ENCODE measurements around the gene EED.

EED gene

GRCh38 chr11:86244522-86245368, at the start of gene EED:
EED (plus strand) TSS chr11:86244753; CDS start chr11:86245230, 477 bp downstream.
- TF ChIP-seq GATA3 (IDR thresholded peaks at IDR 0.05; ENCODE audit: low read depth, low read length) (no peak), GATA2 (IDR thresholded peaks at IDR 0.05; ENCODE audit: low read depth, low read length) (no peak)

GRCh38 chr11:86194998-86195397, 49.6 kb upstream of the EED start:
- TF ChIP-seq GATA3 (IDR thresholded peaks at IDR 0.05; ENCODE audit: low read depth, low read length): no peak
- TF ChIP-seq GATA2 (IDR thresholded peaks at IDR 0.05; ENCODE audit: low read depth, low read length): no peak

- TF ChIP-seq GATA2 (IDR thresholded peaks at IDR 0.05; ENCODE audit: low read depth, low read length) (no peak), GATA3 (IDR thresholded peaks at IDR 0.05; ENCODE audit: low read depth, low read length) (no peak)
Measured at GRCh38 chr11:86196085-86196696, 48.4 kb upstream of the EED start.

GRCh38 chr11:86196913-86197312, 47.6 kb upstream of the EED start:
- TF ChIP-seq GATA3 (IDR thresholded peaks at IDR 0.05; ENCODE audit: low read depth, low read length): no peak
- TF ChIP-seq GATA2 (IDR thresholded peaks at IDR 0.05; ENCODE audit: low read depth, low read length): no peak

GRCh38 chr11:86197448-86197847, 47.1 kb upstream of the EED start:
- TF ChIP-seq GATA2 (IDR thresholded peaks at IDR 0.05; ENCODE audit: low read depth, low read length): no peak
- TF ChIP-seq GATA3 (IDR thresholded peaks at IDR 0.05; ENCODE audit: low read depth, low read length): no peak

- TF ChIP-seq GATA3 (IDR thresholded peaks at IDR 0.05; ENCODE audit: low read depth, low read length): no peak
- no peak for TF ChIP-seq GATA2 (IDR thresholded peaks at IDR 0.05; ENCODE audit: low read depth, low read length)
Measured at GRCh38 chr11:86198139-86198538, 46.4 kb upstream of the EED start.

- TF ChIP-seq GATA3 (IDR thresholded peaks at IDR 0.05; ENCODE audit: low read depth, low read length) (no peak), GATA2 (IDR thresholded peaks at IDR 0.05; ENCODE audit: low read depth, low read length) (no peak)
Measured at GRCh38 chr11:86199354-86199753, 45.2 kb upstream of the EED start.

- no peak for TF ChIP-seq GATA2 (IDR thresholded peaks at IDR 0.05; ENCODE audit: low read depth, low read length)
- TF ChIP-seq GATA3 (IDR thresholded peaks at IDR 0.05; ENCODE audit: low read depth, low read length): no peak
Measured at GRCh38 chr11:86201371-86201884, 43.1 kb upstream of the EED start.

GRCh38 chr11:86202013-86202336, 42.6 kb upstream of the EED start:
- TF ChIP-seq GATA3 (IDR thresholded peaks at IDR 0.05; ENCODE audit: low read depth, low read length): no peak
- TF ChIP-seq GATA2 (IDR thresholded peaks at IDR 0.05; ENCODE audit: low read depth, low read length): no peak

- TF ChIP-seq GATA2 (IDR thresholded peaks at IDR 0.05; ENCODE audit: low read depth, low read length) (no peak), GATA3 (IDR thresholded peaks at IDR 0.05; ENCODE audit: low read depth, low read length) (no peak)
Measured at GRCh38 chr11:86204356-86204755, 40.2 kb upstream of the EED start.

- TF ChIP-seq GATA3 (IDR thresholded peaks at IDR 0.05; ENCODE audit: low read depth, low read length): no peak
- TF ChIP-seq GATA2 (IDR thresholded peaks at IDR 0.05; ENCODE audit: low read depth, low read length): no peak
Measured at GRCh38 chr11:86205421-86206336, 38.9 kb upstream of the EED start.

GRCh38 chr11:86206337-86206695, 38.2 kb upstream of the EED start:
- TF ChIP-seq GATA3 (IDR thresholded peaks at IDR 0.05; ENCODE audit: low read depth, low read length): no peak
- TF ChIP-seq GATA2 (IDR thresholded peaks at IDR 0.05; ENCODE audit: low read depth, low read length): no peak

- TF ChIP-seq GATA2 (IDR thresholded peaks at IDR 0.05; ENCODE audit: low read depth, low read length) (no peak), GATA3 (IDR thresholded peaks at IDR 0.05; ENCODE audit: low read depth, low read length) (no peak)
Measured at GRCh38 chr11:86207413-86207812, 37.1 kb upstream of the EED start.

- TF ChIP-seq GATA3 (IDR thresholded peaks at IDR 0.05; ENCODE audit: low read depth, low read length) (no peak), GATA2 (IDR thresholded peaks at IDR 0.05; ENCODE audit: low read depth, low read length) (no peak)
Measured at GRCh38 chr11:86208572-86208971, 36.0 kb upstream of the EED start.

Measured in SH-SY5Y (cell line).